NCI-H1694 treated with DMSO at 0.1 percent for 48 hours (cell line): ENCODE data around the gene SCYL1.
"Not testable (repeated sequence)": the region's sequence is repeated elsewhere in the genome, so short reads cannot be mapped to it uniquely, and the experiment has no call there.

ENCODE experiments used
- DNase-seq: peaks from one replicate; lab custom pipeline; 2025; lab: John Stamatoyannopoulos, UW

Gene SCYL1

DNA sequence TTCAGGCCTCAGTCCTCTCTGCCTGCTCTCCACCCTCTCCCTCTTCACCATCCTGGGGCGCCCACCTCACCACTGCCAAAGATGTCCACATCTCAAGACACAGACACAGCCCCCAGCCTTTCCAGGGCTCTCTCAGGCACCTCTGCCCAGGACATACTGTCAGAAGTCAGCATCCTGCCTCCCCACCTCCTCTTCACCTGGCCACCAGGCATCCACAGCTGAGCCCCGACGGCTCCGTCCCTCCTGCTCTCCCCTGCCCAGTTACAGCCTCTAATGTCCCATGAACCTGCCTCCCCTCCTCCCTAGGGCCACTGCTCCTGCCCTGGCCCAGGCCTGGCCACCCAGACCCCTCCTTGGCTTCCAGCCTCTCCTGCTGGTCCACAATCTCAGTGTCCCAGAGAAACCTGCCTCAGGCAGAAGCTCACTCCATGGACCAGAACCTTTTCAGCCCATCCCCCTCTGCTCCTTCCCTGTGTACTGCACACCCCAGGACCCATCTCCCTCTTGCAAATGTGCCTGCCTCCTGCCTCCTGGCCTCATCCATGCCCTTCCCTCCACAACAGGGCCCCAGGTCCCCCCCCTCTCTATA lies 30.1 kb downstream of the SCYL1 start:
- no peak for DNase-seq

DNA sequence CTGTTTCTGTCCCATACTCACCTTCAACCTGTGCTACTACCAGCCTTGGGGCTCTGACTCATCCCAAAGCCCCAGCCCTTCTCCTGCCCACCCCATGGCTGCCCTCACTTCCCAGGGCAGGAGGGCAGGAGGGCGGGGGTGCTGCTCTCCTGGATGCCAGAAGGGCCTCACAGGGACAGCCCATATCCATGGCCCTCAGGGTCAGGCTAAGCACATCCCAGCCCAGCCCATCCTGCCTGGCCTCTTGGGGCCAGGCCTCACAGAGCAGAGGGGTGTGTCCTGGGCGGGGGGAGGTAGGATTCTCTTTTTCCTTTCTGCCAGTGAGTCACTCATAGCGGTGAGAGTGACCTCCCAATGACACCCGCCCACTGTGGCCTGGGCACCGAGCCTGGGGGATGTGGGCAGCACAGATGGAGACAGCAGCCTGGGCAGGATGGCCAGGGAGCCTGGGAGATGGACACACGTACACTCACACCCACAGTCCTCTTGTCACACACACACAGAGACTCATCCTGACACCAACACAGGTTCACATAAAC lies 30.9 kb downstream of the SCYL1 start:
- DNase-seq: no peak

DNA sequence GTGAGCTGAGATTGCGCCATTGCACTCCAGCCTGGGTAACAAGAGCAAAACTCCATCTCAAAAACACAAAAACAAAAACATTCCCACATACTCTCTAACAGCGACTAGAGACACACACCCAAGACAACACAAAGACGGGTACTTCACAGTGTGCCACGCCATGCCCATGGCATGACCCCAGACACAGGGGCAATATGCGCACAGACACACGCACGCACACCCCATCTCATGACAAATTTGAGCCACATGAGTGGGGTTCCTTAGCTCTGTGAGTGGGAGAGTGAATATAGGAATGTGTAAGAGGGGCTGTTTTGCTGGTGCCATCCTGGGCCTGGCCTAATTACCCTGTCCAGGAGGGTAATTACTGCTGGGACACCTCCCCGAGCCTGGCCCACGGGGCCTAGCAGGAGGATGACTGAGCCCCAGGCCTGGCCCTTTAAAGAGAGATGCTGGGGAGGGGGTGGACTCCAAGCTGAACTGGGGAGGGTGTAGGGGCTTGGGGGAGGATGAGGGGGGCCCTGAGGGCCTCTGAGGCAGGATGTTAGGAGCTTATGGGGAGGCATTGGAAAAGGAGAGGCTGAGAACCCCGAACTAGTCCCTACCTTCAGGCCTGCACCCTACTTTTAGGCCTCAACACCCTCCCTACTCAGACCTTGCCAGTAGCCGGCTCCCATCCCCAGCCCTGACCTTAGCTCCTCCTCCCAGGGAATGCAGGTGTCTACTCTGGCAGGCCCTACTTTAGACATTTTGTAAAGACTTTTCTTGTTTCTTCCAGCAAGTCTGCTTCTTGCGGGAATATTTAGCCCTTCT lies 31.8 kb downstream of the SCYL1 start:
- no peak for DNase-seq

DNA sequence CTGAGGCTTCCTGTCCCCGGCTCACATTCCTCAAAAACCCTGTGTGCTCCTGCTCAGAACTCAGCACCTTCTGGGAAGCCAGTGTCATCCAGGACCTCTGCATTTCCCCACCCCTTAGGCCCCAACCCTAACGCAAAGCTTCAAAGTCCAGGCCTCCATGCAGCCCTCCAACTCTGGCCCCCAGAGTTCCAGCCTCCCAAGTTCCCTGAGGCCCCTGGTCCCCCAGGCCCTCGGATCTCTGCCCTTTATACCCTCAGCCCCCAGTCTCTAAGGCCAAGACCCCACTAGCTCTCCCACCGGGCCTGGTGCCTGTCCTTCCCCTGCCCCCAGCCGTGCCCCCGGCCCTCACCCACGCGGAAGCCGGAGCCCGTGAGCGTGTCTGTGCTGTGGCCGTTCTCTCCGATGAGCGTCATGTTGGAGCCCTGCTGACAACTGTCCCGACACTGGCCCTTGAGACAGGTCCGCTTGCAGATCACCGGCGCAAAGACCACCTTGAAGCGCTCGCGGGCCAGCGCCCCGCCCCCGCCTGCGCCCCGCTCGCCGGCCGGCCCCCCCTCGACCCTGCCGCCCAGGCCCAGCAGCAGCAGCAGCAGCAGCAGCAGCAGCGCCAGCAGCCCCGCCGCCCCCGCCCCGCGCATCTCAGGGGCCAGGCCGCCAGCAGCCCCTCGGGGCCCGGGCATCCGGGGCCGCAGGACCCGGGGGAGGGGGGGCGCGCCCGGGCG lies 32.6 kb downstream of the SCYL1 start:
- no peak for DNase-seq

DNA sequence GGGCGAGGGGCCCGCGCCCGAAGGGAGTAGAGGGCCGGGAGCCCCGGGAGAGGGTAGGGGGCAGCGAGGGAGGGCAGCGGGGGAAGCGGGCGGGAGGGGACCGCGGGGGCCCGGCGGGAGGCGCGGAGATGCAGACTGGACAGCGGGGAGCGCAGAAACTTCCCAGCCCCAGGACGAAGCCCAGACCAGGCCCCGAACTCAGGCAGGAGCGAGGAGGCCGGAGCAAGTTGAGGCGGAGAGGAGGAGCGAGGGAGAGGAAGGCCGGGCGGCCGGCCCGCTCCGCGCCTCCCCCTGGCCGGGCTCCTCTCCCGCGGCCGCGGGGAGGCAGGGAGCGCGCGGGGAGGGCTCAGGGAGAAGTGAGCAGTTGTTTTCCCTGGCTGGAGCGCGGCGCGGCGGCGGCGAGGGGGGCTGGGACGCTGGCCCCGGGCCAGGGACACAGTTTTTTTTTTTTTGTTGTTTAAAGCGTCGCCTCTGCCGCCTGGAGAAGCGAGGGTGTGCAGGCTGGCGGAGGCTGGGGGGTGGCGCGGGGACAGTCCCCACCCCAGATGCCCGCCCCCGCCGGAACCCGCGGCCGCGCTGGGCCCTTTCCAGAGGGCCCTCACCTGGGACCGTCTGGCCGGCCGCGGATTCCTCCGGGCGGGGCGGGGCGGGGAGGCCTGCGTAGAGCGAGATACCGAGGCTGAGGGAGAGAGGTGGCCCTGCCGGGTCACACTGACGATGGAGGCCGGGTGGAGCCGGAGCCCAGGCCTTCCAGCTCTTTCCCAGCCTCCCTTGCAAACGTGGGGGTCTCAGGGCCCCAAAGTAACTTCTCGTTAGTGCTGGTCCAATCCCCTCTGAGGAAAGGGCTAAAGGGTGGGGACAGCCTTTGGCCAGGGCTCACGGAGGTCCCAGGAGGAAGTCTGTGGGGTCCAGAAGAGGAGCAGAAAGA lies 33.4 kb downstream of the SCYL1 start, which contains the start of gene LTBP3:
TSS of gene LTBP3 (minus strand) at position 358 of the 928 bp plus-strand sequence. CDS start 400 bp downstream, outside the sequence.
- no peak for DNase-seq

DNA sequence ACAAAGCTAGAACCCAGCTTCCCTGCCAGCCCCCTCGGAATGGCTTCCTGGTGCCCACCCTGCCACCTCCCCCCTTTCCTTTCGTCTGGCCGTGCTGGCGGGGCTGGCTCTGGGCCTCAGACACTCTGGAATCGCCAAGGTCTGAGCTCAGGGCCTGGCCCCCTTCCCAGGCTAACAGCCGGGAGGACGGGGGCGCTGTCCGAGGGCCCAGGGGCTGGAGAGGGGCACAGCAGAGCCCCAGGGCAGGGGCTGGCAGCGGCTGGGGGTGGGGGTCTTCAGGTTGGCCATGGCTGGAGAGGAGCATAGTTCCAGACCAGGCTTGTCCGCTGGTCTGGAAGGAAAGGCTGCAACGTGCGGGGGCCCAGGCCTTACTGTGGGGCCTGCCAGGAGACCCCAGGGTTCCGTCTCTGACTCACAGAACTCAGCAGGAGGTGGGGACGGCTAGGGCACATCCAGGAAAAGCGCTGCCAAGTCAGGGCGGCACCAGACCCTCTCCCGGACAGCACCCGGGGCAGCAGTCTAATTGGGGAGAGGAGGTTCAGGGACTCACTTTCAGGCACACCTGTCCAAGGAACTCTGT lies 34.1 kb downstream of the SCYL1 start:
- DNase-seq: no peak

DNA sequence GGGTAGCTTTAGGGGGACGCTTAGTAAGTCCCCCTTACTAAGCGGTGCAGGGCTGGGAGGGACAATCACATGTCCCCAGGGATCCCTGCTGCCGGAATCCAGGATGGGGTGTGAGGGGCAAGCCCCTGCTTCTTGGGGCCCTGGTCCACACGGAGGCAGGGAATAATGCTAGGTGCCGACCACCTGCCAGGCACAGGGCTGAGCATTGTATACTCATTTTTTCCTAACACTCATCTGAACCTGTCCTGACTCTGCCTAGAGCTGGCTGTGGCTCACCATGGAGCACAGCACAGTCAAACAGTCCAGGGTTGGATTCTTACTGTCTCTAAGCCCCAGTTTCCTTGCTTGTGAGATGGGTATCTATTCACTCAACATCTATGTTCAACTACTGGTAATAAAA lies 34.7 kb downstream of the SCYL1 start:
- no peak for DNase-seq

DNA sequence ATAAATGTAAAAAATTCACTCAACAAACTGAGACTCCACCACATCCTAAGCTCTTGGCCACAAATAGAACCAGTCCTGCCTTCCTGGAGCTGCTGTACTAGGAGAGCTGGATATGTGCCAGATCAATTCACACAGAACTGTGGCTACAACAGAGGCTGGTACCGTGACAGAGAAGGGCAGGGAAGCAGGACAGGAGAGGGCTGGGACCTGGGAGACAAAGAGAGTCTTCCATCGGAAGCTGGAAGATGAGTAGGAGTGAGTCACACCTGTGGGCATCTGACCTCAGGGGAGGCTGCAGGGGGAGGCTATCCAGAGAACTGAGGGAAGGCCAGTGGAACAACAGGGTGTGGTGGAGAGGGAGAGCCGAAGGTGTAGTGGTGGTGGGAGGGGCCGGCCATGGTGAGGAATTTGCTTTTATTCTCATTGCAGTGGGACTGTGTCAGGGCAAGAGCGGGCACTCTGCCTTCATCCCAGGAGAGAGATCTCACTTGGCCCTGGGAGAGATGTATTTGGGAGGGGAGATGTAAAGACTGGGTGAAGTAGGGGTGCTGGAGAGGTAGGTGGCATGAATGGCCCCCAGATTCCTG lies 35.2 kb downstream of the SCYL1 start:
- peak; percentile 22 for DNase-seq

DNA sequence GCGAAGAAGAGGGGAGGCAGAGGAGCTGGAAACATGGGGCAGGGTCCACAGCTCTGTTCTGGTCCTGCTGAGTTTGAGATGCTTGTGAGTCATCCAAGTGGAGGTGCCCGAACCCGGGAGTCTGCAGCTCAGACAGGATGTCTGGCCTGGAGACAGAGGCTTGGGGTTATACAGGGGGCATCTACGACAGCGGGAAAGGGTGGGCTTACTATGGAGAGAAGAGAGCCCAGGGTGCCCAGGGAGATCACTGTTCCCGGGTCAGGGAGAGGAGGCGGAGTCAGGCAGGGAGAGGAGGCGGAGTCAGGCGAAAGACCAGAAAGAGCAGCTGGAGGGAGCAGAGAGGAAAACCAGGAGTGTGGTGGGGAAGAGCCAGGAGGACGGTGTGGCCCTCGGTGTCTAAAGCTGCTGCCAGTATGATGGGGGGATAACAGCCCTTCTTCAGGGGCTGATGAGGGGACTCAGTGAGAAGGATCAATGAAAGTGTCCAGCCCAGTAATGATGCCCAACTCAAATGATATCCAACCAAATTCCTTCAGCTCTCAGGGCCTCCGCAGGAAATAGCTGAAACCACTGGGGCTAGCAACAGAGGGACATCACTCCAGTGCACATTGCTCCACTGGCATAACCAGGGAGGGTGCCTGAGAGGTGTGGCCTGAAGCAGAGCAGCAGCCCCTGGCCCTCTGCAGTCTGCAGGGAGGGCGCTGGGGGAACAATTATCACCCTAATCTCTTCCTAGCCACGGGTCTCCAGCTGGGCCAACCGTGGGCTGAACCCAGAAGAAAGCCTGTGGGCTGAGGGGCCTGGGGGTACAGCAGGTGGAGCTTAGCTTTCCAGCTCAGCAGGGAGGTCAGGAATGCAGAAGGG lies 35.9 kb downstream of the SCYL1 start:
- peak; percentile 67 for DNase-seq

DNA sequence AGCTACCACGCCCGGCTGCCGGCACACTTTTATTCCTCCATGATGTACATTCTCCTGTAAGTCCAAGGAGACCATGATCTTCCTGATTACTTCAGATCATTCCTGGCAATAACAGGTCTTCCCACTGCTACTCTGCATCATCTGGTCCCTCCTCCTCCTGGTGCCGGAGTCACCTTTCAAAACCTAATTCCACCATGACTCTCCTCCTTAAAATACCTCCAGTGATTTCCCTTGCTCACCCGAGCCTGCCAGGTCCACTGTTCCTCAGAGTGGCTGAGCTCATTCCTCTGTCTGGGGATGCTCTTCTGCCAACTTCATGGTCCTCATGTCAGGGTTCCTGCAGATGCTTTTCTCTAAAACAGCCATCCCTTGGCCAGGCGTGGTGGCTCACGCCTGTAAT lies 37.1 kb downstream of the SCYL1 start:
- DNase-seq: no peak

DNA sequence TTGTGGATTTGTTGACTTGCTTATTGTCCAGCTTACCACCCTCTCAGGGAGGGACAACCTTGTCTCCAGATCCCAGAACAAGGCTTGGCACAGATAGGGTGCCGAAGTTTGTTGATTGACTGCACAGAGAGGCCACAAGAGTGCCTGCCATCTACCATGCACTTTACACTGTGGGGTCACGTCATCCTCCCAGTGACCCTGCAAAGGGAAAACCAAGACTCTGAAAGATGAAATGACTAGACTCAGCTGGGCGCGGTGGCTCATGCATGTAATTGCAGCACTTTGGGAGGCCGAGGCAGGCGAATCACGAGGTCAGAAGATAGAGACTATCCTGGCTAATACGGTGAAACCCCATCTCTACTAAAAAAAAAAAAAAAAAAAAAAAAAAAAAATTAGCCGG lies 37.9 kb downstream of the SCYL1 start:
- no peak for DNase-seq

DNA sequence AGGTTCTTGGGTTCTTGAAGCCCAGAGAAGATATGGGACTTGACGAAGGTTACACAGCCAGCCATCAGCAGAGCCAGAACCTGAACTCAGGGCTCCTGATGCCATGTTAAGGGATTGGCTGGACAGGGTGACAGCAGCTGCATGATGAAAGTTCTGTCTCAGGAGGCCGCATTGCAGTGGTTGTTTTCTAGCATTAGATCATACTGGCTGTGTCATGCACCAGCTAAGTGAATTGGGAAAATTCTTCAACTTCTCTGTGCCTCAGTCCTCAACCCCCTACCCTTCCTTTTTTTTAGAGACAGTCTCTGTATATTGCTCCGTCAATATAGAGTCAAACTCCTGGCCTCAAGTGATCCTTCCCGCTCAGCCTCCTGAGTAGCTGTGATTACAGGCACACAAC lies 38.7 kb downstream of the SCYL1 start:
- no peak for DNase-seq

DNA sequence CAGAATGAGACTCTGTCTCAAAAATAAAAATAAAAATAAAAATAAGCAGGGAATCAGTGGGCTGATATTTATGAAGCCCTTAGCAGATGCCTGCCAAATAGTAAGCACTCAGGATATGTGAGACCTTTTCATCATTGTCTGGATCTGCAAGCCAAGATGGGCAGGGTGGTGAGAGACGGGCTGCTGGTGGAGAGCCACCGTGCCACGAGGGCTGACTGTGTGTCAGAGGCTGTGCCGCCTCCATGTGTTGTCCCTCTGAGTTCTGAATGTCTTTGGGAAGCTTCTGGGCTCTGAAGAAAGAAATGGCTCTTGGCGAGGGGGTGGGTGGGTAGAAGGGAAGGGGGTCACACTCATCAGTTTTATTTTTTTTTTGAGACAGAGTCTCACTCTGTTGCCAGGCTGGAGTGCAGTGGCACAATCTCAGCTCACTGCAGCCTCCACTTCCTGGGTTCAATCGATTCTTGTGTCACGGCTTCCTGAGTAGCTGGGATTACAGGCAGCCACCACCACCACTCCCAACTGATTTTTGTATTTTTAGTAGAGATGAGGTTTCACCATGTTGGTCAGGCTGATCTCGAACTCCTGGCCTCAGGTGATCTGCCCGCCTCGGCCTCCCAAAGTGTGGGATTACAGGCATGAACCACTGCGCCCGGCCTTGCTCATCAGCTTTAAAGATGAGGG lies 40.1 kb downstream of the SCYL1 start:
- DNase-seq: not testable (repeated sequence)

DNA sequence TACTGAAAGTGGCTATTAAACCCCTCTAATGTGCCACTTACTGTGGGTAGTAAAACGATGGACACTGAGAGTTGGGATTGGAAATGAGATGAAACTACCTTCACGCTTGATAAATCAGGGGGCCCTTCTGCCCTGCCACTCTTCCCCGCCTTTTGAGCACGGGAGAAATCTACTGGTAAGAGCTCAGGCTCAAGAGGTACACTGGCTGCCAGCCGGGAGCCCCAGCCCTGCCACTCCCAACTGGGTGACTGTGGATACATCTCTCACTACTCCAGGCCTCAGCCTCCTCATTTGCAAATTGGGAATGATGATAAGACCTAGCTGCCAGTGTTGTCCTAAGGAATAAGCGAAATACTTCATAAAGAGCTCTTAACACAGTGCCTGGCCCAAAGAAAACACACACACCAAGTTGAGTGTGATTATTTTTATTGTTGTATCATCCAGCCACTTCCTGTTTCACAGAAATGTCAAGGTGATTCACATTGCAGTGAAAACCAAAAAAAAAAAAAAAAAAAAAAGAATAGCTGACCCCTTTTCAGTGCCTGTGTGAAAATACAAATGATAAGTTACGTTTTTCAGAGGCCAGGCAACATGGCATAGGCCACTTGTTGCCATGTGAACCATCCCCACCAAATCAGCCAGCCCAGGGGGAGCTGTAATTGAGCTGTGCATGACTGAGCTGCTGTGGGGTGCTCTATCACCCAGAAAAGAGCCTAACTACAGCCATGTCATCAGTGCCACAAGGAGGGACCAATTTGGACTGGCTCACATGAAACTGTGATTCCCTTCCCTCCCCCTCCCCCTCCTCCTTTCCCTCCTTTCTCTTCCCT lies 41.0 kb downstream of the SCYL1 start:
- DNase-seq: no peak

DNA sequence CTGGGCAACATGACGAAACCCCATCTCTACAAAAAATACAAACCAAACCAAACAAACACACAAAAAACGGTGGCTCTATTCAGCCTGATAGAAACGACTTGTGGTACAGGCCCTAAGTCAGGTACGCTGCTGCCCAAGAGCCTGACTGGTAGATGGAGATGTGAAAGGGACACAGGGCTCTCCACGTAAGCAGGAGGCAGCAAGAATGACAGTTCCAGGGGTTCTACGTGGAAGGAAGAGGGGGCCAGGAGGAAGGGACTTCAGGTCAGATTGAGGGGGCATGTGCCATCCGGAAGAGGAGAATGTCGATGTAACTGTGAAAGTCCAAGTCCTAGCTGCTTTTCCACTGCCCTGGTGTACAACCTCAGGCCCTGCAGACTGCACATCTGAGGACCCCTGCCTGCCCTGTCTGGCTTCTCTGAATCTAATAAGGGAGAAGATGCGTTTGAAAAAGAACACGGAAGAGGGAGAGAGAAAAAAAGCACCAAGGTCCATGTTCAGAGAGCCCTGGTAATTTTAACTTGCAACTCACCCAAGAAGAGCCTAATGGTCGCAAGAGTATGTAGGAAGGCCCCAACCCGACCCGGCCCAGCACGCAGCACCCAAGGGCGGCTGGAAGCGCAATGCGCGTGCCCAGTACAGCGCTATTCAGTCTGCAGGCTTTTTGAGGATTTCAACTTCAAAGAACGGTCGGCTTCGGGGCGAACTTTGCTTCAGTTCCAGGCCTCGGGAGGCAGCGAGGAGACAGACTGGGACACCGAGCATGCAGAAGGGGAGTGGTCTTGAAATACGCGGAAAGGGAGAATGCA lies 44.5 kb downstream of the SCYL1 start:
- no peak for DNase-seq

DNA sequence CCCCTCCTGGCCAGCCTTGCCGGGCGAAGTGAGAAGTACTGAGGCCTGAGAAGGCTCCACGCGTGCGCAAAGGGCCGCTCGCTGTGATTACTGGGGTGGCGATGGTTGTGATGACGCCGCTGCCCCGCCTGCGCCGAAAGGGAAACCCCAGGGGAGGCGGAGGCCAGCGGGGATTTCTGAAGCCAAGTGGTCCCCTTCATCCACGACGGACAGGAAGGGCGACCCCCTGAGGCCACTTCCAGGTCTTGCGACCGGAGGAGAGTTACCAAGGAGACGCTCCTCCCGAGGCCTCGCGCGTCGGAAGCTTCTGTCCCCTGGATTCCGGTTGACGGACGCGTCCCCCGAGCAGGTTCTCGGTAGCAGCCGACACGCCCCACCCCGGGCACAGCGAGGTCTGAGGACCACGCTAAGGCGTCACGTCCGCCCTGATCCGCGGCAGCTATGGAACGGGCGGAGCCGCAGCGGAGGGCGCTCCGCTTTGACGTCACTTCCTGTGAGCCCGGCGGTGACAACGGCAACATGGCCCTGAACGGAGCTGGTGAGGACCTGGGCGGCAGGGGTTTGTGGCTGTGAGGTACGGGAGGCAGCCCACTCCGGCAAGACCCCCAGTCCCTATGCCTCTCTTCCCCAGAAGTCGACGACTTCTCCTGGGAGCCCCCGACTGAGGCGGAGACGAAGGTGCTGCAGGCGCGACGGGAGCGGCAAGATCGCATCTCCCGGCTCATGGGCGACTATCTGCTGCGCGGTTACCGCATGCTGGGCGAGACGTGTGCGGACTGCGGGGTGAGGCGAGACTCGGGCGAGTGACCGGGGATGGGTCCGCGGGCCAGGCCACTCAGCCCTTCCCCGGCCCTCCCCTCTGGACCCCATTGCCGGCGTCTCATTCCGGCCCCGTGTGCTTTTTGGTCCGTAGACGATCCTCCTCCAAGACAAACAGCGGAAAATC lies 45.4 kb downstream of the SCYL1 start, which contains the start of gene ZNRD2:
TSS of gene ZNRD2 (plus strand) at position 505 of the 946 bp plus-strand sequence. CDS start at position 520, 15 bp downstream.
- DNase-seq: peak; percentile 90
